PC-3 (cell line): ENCODE results near the gene VAPA. TPM values are rescaled to one million over a fixed set of nuclear protein-coding genes. Genes with fewer than 3 reads are reported as not detected.

ENCODE experiments used
- ATAC-seq: fragments of 200-7000 bp; cut with Tn5 transposase; 2 replicates; pipeline ENCODE4 v1.9.1; 2020; ENCODE audit warnings: mild to moderate bottlenecking, moderate library complexity
- BruUV-seq: library from RNA; stranded (reverse); fragments of 400-500 nt; replicated peaks from 2 replicates; lab custom pipeline; 2021; lab: Mats Ljungman, UMichigan
- CTCF ChIA-PET: fragments of 300-600 bp; sonication (Branson Sonifier 250); formaldehyde crosslinking; loops from one replicate; lab custom pipeline; 2022; ENCODE audit warnings: antibody characterized with exemption; lab: Charles Lee
- POLR2A ChIA-PET: fragments of 300-600 bp; sonication (Branson Sonifier 250); formaldehyde crosslinking; loops from one replicate; lab custom pipeline; 2022; ENCODE audit warnings: antibody characterized with exemption; ENCODE audit not compliant: unreplicated experiment; lab: Charles Lee
- DNase-seq: peaks from one replicate; pipeline ENCODE4 v3.0.0-alpha.2; 2015
- H2AFZ ChIP-seq: fragments of 300-600 bp; sonication (generic); 2 replicates; pipeline ENCODE4 v1.6.0; 2016; ENCODE audit warnings: antibody characterized with exemption, low read length
- H3F3A ChIP-seq: fragments of 300-600 bp; sonication (generic); one replicate; pipeline ENCODE4 v1.6.0; 2017; ENCODE audit warnings: antibody characterized with exemption, low read length, control low read depth, mild to moderate bottlenecking; ENCODE audit not compliant: unreplicated experiment
- H3K27ac ChIP-seq: fragments of 300-600 bp; sonication (generic); 2 replicates; pipeline ENCODE4 v1.5.1; 2016; ENCODE audit warnings: mild to moderate bottlenecking, low read length
- H3K27me3 ChIP-seq: fragments of 300-600 bp; sonication (generic); 2 replicates; pipeline ENCODE4 v1.6.1; 2016; ENCODE audit warnings: low read length, mixed read lengths
- H3K36me3 ChIP-seq: fragments of 300-600 bp; sonication (generic); 2 replicates; pipeline ENCODE4 v1.6.1; 2016; ENCODE audit warnings: low read depth, mixed run types, low read length, mixed read lengths
- H3K4me1 ChIP-seq: fragments of 300-600 bp; sonication (generic); 2 replicates; pipeline ENCODE4 v1.5.1; 2016; ENCODE audit warnings: low read length; ENCODE audit not compliant: insufficient read depth
- H3K4me2 ChIP-seq: fragments of 300-600 bp; sonication (generic); 2 replicates; pipeline ENCODE4 v1.6.0; 2016; ENCODE audit warnings: low read length
- H3K4me3 ChIP-seq: fragments of 300-600 bp; sonication (generic); 2 replicates; pipeline ENCODE4 v1.5.1; 2016; ENCODE audit warnings: mild to moderate bottlenecking, low read length, mixed read lengths
- H3K79me2 ChIP-seq: fragments of 300-600 bp; sonication (generic); 2 replicates; pipeline ENCODE4 v1.6.1; 2017; ENCODE audit warnings: low read length, mixed read lengths
- H3K9ac ChIP-seq: fragments of 300-600 bp; sonication (generic); 2 replicates; pipeline ENCODE4 v1.6.0; 2016; ENCODE audit warnings: mild to moderate bottlenecking, low read length
- H3K9me2 ChIP-seq: fragments of 300-600 bp; sonication (generic); replicated peaks from 2 replicates; pipeline ENCODE4 v1.6.1; 2016; ENCODE audit warnings: mixed run types, low read length, mixed read lengths
- H3K9me3 ChIP-seq: fragments of 300-600 bp; sonication (generic); 2 replicates; pipeline ENCODE4 v1.6.1; 2016; ENCODE audit warnings: low read length, mixed read lengths
- H4K20me1 ChIP-seq: fragments of 300-600 bp; sonication (generic); 2 replicates; pipeline ENCODE4 v1.6.1; 2016; ENCODE audit warnings: low read length, mixed read lengths
- EZH2 ChIP-seq: fragments of 300-600 bp; sonication (generic); IDR thresholded peaks from one replicate; pipeline ENCODE4 v1.6.1; 2017; ENCODE audit warnings: antibody characterized with exemption, mild to moderate bottlenecking, low read length; ENCODE audit not compliant: unreplicated experiment
- EZH2phosphoT487 ChIP-seq: fragments of 300-600 bp; sonication (generic); IDR thresholded peaks from 2 replicates; pipeline ENCODE4 v1.6.1; 2018; ENCODE audit warnings: mild to moderate bottlenecking, antibody characterized with exemption, low read length, borderline replicate concordance
- intact Hi-C: fragments of 100-400 bp; cut with micrococcal nuclease; formaldehyde crosslinking; loops from 2 replicates; pipeline ENCODE4 v1.9.0; 2023
- total RNA-seq: library from RNA; depleted of rRNA; stranded (reverse); fragments of >200 nt; gene quantifications from 2 replicates; pipeline ENCODE4 v1.2.3, GENCODE V29; 2014
- TF ChIP-seq, protein P1 (sequence below): fragments of 300-600 bp; sonication (generic); conservative IDR thresholded peaks from 2 replicates; pipeline ENCODE4 v1.5.1; 2017; ENCODE audit warnings: antibody characterized with exemption, low read depth, mild to moderate bottlenecking, low read length

Gene VAPA
- total RNA-seq, 1 experiment from 2014 or later, result 281 TPM

- intact Hi-C loops, result no loop called here
- Histone ChIP-seq H3K79me2 (peaks cover 100% of the 10 kb centered on the region), H3F3A (no peaks in the 10 kb centered on the region), H3K27me3 (no peaks in the 10 kb centered on the region), H3K9ac (no peak overlapping the region), H4K20me1 (peaks cover 93% of the 10 kb centered on the region), H3K9me3 (no peaks in the 10 kb centered on the region), H3K4me3 (no peak overlapping the region), H3K4me1 (peaks cover 27% of the 10 kb centered on the region), H3K4me2 (no peak overlapping the region), H3K36me3 (peaks cover 8% of the 10 kb centered on the region; the same call in 1 of the 2 replicates), H3K9me2 (no peaks in the 10 kb centered on the region), H3K27ac (no peak overlapping the region), H2AFZ (no peak overlapping the region)
- ChIA-PET CTCF (interaction anchor here (0.5 to 0.6 kb wide), 3 partner anchors 196 to 411 kb away, joined by 3 to 7 read pairs (median 5); no protein-coding TSS in a partner anchor), POLR2A (no interaction called here)
- no peak for DNase-seq
- TF ChIP-seq, protein P1, sequence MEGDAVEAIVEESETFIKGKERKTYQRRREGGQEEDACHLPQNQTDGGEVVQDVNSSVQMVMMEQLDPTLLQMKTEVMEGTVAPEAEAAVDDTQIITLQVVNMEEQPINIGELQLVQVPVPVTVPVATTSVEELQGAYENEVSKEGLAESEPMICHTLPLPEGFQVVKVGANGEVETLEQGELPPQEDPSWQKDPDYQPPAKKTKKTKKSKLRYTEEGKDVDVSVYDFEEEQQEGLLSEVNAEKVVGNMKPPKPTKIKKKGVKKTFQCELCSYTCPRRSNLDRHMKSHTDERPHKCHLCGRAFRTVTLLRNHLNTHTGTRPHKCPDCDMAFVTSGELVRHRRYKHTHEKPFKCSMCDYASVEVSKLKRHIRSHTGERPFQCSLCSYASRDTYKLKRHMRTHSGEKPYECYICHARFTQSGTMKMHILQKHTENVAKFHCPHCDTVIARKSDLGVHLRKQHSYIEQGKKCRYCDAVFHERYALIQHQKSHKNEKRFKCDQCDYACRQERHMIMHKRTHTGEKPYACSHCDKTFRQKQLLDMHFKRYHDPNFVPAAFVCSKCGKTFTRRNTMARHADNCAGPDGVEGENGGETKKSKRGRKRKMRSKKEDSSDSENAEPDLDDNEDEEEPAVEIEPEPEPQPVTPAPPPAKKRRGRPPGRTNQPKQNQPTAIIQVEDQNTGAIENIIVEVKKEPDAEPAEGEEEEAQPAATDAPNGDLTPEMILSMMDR, result no peak
- no peak for TF ChIP-seq EZH2phosphoT487
- TF ChIP-seq EZH2, result no peak
- no peak for ATAC-seq
- BruUV-seq, result no TSS peak
Measured at GRCh38 chr18:9927392-9928063, 13.7 kb downstream of the VAPA start.

- H3K4me2 ChIP-seq, result peak overlapping the region; percentile 6; the same call in 1 of the 2 replicates
- peak overlapping the region; percentile 8 for H3K27ac ChIP-seq
- H3K27me3 ChIP-seq, result no peaks in the 10 kb centered on the region
- POLR2A ChIA-PET, result interaction anchor here (0.6 kb wide), 1 partner anchor 189 kb away, joined by 4 read pairs; no protein-coding TSS in a partner anchor
- ATAC-seq (no peak; the same call in 1 of the 2 replicates), DNase-seq (peak; percentile 59)
- TF ChIP-seq, protein P1, result no peak
- no peak for TF ChIP-seq EZH2phosphoT487
- H2AFZ ChIP-seq, result no peak overlapping the region
- no TSS peak for BruUV-seq
- no peak overlapping the region for H3K9ac ChIP-seq
- no peaks in the 10 kb centered on the region for H3K9me3 ChIP-seq
- intact Hi-C loops, result no loop called here
- CTCF ChIA-PET, result no interaction called here
- no peaks in the 10 kb centered on the region for H3K9me2 ChIP-seq
- peaks cover 84% of the 10 kb centered on the region for H4K20me1 ChIP-seq
- no peak overlapping the region for H3K4me3 ChIP-seq
- H3F3A ChIP-seq, result no peaks in the 10 kb centered on the region
- peaks cover 100% of the 10 kb centered on the region for H3K79me2 ChIP-seq
- peaks cover 17% of the 10 kb centered on the region for H3K36me3 ChIP-seq
- H3K4me1 ChIP-seq, result peaks cover 27% of the 10 kb centered on the region
Measured at GRCh38 chr18:9928646-9929259, 14.9 kb downstream of the VAPA start.
